HFFc6 (cell line): ENCODE data around the gene NFATC4. TPM values are rescaled to one million over a fixed set of nuclear protein-coding genes. Genes with fewer than 3 reads are reported as not detected.
A peak's percentile ranks its signal among the peaks of the same experiment; 100 is the strongest.

Experiments
- DNase-seq: peaks from one replicate; pipeline ENCODE4 v3.0.0-alpha.2; 2018
- H3K27ac Mint-ChIP-seq: 2 replicates; pipeline ENCODE4 v1.8.0; 2020; ENCODE audit warnings: mild to moderate bottlenecking, mixed read lengths
- H3K27me3 Mint-ChIP-seq: 2 replicates; pipeline ENCODE4 v1.8.0; 2021; ENCODE audit warnings: mild to moderate bottlenecking, moderate library complexity, mixed read lengths; ENCODE audit not compliant: insufficient read depth
- H3K36me3 Mint-ChIP-seq: 2 replicates; pipeline ENCODE4 v1.8.0; 2021; ENCODE audit warnings: low read depth, mixed read lengths
- H3K4me1 Mint-ChIP-seq: 2 replicates; pipeline ENCODE4 v1.8.0; 2020; ENCODE audit warnings: low read depth, mixed read lengths
- H3K4me3 Mint-ChIP-seq: 2 replicates; pipeline ENCODE4 v1.8.0; 2020; ENCODE audit warnings: mild to moderate bottlenecking, moderate library complexity, mixed read lengths
- H3K9me3 Mint-ChIP-seq: 2 replicates; pipeline ENCODE4 v1.8.0; 2020; ENCODE audit warnings: mild to moderate bottlenecking, mixed read lengths
- CTCF ChIP-seq: fragments of 200-600 bp; sonication (generic); IDR thresholded peaks from 2 replicates; pipeline ENCODE4 v1.5.0; 2021; ENCODE audit warnings: antibody characterized with exemption, mild to moderate bottlenecking
- total RNA-seq, 6 experiments: library from RNA; stranded (reverse); fragmentation: NEBNext Ultra II Directional; extraction: Animal tissue kit (Norgen Biotek cat#: 25700); gene quantifications; 2 replicates in 1 of 6; 3 replicates in 5 of 6; pipeline ENCODE4 v1.2.3, GENCODE V29; 2021

Gene NFATC4
- total RNA-seq, 6 experiments from 2014 or later, result 73.4 to 81.9 (median 77.2) TPM

- H3K4me1 Mint-ChIP-seq, result peaks cover 13% of the 10 kb centered on the region
- no peak for DNase-seq
- H3K36me3 Mint-ChIP-seq, result no peaks in the 10 kb centered on the region
- peaks cover 12% of the 10 kb centered on the region for H3K27me3 Mint-ChIP-seq
- no peak overlapping the region for H3K4me3 Mint-ChIP-seq
- no peaks in the 10 kb centered on the region for H3K9me3 Mint-ChIP-seq
- TF ChIP-seq CTCF, result no peak
- H3K27ac Mint-ChIP-seq, result no peak overlapping the region
Measured at GRCh38 chr14:24329736-24330135, 38.2 kb upstream of the NFATC4 start.

GRCh38 chr14:24330973-24331674, 36.9 kb upstream of the NFATC4 start:
- Mint-ChIP-seq H3K27ac (no peak overlapping the region), H3K4me3 (no peak overlapping the region), H3K4me1 (peaks cover 18% of the 10 kb centered on the region), H3K9me3 (no peaks in the 10 kb centered on the region), H3K36me3 (no peaks in the 10 kb centered on the region), H3K27me3 (peaks cover 20% of the 10 kb centered on the region)
- TF ChIP-seq CTCF, result no peak
- no peak for DNase-seq

DNA sequence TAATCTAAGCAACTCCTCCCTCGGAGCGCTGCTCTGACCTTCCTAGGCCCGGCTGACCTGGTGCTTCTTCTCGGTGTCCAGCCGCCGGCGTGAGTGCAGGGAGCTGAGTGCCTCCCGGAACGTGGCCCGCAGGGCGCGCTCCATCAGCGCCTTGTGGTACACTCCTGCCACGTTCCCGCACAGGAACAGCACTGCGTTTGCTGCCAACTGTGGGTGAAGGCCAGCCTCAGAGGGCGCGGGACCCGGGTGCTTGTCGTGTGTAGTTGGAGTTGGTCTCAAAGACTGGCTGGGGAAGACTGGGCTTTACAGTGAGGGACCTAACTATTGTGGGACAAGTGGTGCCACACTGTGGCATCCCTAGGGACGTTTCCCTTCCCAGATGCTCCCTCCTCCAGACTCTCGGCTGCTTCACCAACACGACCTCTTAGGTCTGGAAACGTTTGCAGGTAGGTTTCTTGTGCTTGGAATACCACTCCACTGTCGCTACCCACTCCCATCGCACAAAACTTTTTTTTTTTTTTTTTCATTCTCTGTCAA, 36.2 kb upstream of the NFATC4 start:
- peaks cover 18% of the 10 kb centered on the region for H3K4me1 Mint-ChIP-seq
- no peaks in the 10 kb centered on the region for H3K9me3 Mint-ChIP-seq
- no peak for DNase-seq
- peak overlapping the region; percentile 44; the same call in 1 of the 2 replicates for H3K4me3 Mint-ChIP-seq
- peaks cover 25% of the 10 kb centered on the region for H3K27me3 Mint-ChIP-seq
- no peak overlapping the region for H3K27ac Mint-ChIP-seq
- TF ChIP-seq CTCF, result no peak
- no peaks in the 10 kb centered on the region for H3K36me3 Mint-ChIP-seq

DNA sequence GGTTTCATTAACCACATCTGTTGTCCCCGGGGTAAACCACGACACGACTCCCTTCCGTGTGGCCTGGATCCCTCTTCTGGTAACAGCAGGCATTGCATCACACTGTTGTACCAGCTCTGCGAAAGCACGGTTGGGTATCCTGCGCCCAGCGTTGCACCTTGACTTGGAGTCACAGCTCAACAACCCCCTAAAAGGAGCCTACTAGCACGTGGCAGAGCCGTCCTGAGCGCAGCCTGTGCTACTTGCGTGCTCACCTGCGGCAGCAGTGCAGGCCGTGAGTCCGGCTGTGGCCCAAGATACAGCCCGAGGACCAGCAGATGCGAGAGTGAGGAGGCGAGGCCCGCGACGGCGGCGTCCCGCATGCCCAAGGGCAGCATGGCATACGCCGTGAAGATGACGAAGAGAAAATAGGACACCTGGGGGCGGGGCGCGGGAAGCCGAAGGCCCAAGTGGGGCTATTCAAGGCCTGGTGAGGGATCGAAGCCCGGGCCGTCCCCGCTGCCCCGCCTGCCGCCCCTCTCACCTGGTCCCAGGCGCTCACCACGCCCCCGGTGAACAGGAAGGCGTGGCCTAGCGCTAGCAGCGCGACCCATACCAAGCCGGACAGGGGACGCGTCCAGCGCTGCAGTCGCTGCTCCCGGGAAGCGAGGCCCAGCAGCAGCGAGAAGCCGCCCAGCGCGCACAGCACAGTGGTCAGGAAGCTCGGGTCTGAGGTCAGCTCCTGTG, 35.6 kb upstream of the NFATC4 start:
- H3K27me3 Mint-ChIP-seq, result peaks cover 29% of the 10 kb centered on the region
- DNase-seq, result peak; percentile 39
- H3K27ac Mint-ChIP-seq, result no peak overlapping the region
- H3K4me3 Mint-ChIP-seq, result peak overlapping the region; percentile 44; the same call in 1 of the 2 replicates
- H3K36me3 Mint-ChIP-seq, result no peaks in the 10 kb centered on the region
- H3K4me1 Mint-ChIP-seq, result peaks cover 18% of the 10 kb centered on the region
- H3K9me3 Mint-ChIP-seq, result no peaks in the 10 kb centered on the region
- peak; percentile 81 for TF ChIP-seq CTCF

DNA sequence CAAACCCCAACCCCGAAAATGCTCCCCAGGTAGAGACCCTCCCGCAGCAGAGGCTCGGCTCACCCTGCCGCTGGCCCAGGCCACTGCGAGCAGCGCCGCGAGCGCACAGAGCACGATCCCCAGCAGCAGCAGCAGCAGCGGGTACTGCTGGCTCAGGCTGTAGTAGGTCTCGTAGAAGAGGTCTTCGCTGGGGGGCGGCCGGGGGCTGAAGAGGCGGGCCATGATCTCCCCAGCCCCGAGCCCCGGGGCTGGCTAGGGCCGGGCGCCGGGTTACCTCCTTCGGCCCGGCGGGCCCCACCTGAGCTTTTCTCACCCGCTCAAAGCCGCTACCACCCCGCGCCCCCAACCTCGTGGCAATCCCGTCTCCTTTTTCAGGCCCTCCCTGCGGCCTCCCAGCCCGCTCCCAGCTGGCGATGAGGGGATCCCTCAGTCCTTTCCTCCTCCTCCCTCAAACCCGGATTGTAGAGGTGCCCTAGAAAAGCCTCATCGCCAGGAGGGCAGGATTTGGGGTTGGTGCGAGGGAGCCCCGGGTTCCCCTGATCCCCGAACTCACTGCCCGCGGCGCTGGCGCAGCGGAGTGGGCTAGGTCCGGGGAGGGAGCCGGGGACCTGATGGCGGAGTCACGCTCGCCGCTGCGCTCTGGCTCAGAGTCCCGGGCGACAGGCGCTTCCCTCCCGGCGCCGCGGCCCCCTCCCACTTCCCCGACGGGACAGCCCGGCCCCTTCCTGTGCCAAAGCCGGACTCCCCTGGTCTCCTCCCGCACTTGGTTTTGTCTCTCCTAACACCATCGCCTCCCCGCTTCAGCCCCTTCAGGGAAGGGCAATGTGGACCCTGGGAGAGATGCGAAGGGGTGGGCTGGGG, 33.3 kb upstream of the NFATC4 start, which contains the start of gene ADCY4:
Gene ADCY4, minus strand, starts transcription at position 641 of the 861 bp plus-strand sequence. Its CDS starts 419 bp downstream, at position 222.
- no peak for DNase-seq
- peaks cover 45% of the 10 kb centered on the region for H3K27me3 Mint-ChIP-seq
- TF ChIP-seq CTCF, result no peak
- peaks cover 18% of the 10 kb centered on the region for H3K4me1 Mint-ChIP-seq
- peak within 1 kb of the TSS; percentile 87 for H3K4me3 Mint-ChIP-seq
- H3K36me3 Mint-ChIP-seq, result no peaks in the 10 kb centered on the region
- no peak within 1 kb of the TSS for H3K27ac Mint-ChIP-seq
- no peaks in the 10 kb centered on the region for H3K9me3 Mint-ChIP-seq
